ENCODE results near the gene SLMAP.

DNA sequence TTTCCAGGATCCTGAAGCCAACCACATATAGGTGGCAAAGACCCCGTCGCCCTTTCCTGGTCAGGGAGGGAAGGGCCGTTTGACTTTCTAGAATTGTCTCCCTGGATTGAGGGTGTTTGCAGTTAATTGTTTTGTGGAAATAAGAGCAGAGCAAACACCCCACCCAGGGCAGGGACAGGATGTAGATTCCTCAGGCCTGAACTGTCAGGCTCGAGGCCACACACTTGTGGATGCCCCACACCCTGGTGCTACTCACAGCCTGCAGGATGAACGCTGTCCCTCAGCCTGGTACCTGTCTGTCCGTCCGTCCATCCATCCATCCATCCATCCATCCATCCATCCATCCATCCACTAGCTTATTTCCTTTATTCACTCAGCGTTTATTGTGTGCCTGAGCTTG is 222.2 kb downstream of the SLMAP start:
- TF ChIP-seq, protein P1, sequence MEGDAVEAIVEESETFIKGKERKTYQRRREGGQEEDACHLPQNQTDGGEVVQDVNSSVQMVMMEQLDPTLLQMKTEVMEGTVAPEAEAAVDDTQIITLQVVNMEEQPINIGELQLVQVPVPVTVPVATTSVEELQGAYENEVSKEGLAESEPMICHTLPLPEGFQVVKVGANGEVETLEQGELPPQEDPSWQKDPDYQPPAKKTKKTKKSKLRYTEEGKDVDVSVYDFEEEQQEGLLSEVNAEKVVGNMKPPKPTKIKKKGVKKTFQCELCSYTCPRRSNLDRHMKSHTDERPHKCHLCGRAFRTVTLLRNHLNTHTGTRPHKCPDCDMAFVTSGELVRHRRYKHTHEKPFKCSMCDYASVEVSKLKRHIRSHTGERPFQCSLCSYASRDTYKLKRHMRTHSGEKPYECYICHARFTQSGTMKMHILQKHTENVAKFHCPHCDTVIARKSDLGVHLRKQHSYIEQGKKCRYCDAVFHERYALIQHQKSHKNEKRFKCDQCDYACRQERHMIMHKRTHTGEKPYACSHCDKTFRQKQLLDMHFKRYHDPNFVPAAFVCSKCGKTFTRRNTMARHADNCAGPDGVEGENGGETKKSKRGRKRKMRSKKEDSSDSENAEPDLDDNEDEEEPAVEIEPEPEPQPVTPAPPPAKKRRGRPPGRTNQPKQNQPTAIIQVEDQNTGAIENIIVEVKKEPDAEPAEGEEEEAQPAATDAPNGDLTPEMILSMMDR (IDR thresholded peaks at IDR 0.05), result no peak
- TF ChIP-seq POLR2A (IDR thresholded peaks at IDR 0.05), result no peak

All from lower leg skin (tissue), 3 donors.